Ramos (cell line): ENCODE data around the gene RRH.
"Not testable (repeated sequence)": the region's sequence is repeated elsewhere in the genome, so short reads cannot be mapped to it uniquely, and the experiment has no call there.

ENCODE experiments used
- in situ Hi-C: fragments of 300-500 bp; cut with MboI; formaldehyde crosslinking; loops from one replicate; pipeline ENCODE4 v1.14.3; 2022; ENCODE audit warnings: low sequenced_read_pairs; ENCODE audit not compliant: unreplicated experiment

Gene RRH

GRCh38 chr4:109833756-109834155 lies 6.0 kb downstream of the RRH start:
- in situ Hi-C loops = no loop called here

- in situ Hi-C loops = no loop called here
Measured at GRCh38 chr4:109836985-109837384, 9.2 kb downstream of the RRH start.

- in situ Hi-C loops = no loop called here
Measured at GRCh38 chr4:109846395-109847098, 18.8 kb downstream of the RRH start.

GRCh38 chr4:109847896-109848442 lies 20.2 kb downstream of the RRH start, which contains the start of gene LRIT3:
LRIT3 (plus strand) TSS chr4:109848107; CDS start chr4:109848202, 95 bp downstream.
- in situ Hi-C loops = no loop called here

GRCh38 chr4:109848501-109848900 lies 20.7 kb downstream of the RRH start:
- in situ Hi-C loops = no loop called here

- in situ Hi-C loops = no loop called here
Measured at GRCh38 chr4:109850601-109851000, 22.8 kb downstream of the RRH start.

GRCh38 chr4:109859426-109860300 lies 31.9 kb downstream of the RRH start:
- in situ Hi-C loops = not testable (repeated sequence)

GRCh38 chr4:109861271-109861670 lies 33.5 kb downstream of the RRH start:
- in situ Hi-C loops = no loop called here

GRCh38 chr4:109861916-109862511 lies 34.2 kb downstream of the RRH start:
- in situ Hi-C loops = no loop called here

- in situ Hi-C loops = no loop called here
Measured at GRCh38 chr4:109864134-109864533, 36.4 kb downstream of the RRH start.

GRCh38 chr4:109870061-109870460 lies 42.3 kb downstream of the RRH start:
- in situ Hi-C loops = no loop called here

GRCh38 chr4:109872065-109872464 lies 44.3 kb downstream of the RRH start:
- in situ Hi-C loops = no loop called here

- in situ Hi-C loops = no loop called here
Measured at GRCh38 chr4:109872950-109873656, 45.3 kb downstream of the RRH start.

GRCh38 chr4:109873791-109874514 lies 46.2 kb downstream of the RRH start:
- in situ Hi-C loops = no loop called here

- in situ Hi-C loops = no loop called here
Measured at GRCh38 chr4:109875106-109875505, 47.3 kb downstream of the RRH start.

- in situ Hi-C loops = not testable (repeated sequence)
Measured at GRCh38 chr4:109875553-109875952, 47.8 kb downstream of the RRH start.

GRCh38 chr4:109876634-109877265 lies 49.0 kb downstream of the RRH start:
- in situ Hi-C loops = no loop called here

GRCh38 chr4:109877400-109877799 lies 49.6 kb downstream of the RRH start:
- in situ Hi-C loops = no loop called here

- in situ Hi-C loops = no loop called here
Measured at GRCh38 chr4:109878355-109878754, 50.6 kb downstream of the RRH start.
